VCaP (cell line): Measurements from ENCODE around the gene SCRN3.

ENCODE experiments used
- H3K27ac ChIP-seq: fragments of 450-650 bp; 2 replicates; pipeline ENCODE4 v1.5.1; 2017
- CTCF ChIP-seq: fragments of 450-650 bp; conservative IDR thresholded peaks from 2 replicates; pipeline ENCODE4 v1.5.1; 2017; ENCODE audit warnings: mild to moderate bottlenecking, moderate library complexity

SCRN3 gene

GRCh38 chr2:174461221-174461620, 65.7 kb downstream of the SCRN3 start:
- no peak overlapping the region for H3K27ac ChIP-seq
- TF ChIP-seq CTCF, result no peak

GRCh38 chr2:174465327-174465726, 69.8 kb downstream of the SCRN3 start:
- TF ChIP-seq CTCF, result no peak
- H3K27ac ChIP-seq, result no peak overlapping the region

GRCh38 chr2:174473796-174474195, 78.3 kb downstream of the SCRN3 start:
- no peak overlapping the region for H3K27ac ChIP-seq
- no peak for TF ChIP-seq CTCF

- no peak for TF ChIP-seq CTCF
- H3K27ac ChIP-seq, result no peak overlapping the region
Observed at GRCh38 chr2:174477759-174478158, 82.2 kb downstream of the SCRN3 start.
